GM12891 (cell line): ENCODE results near the gene BLOC1S4.

Experiments
- PAX5 ChIP-seq: IDR thresholded peaks from 2 replicates; pipeline ENCODE4 v1.6.1; 2011; ENCODE audit warnings: low read length, moderate library complexity, mild to moderate bottlenecking; ENCODE audit not compliant: insufficient read depth, severe bottlenecking
- POLR2A ChIP-seq: IDR thresholded peaks from 2 replicates; pipeline ENCODE4 v1.6.1; 2011; ENCODE audit warnings: low read depth, low read length, control low read depth
- POLR2AphosphoS5 ChIP-seq: IDR thresholded peaks from 2 replicates; pipeline ENCODE4 v1.6.1; 2011; ENCODE audit warnings: low read depth, low read length, control low read depth
- TAF1 ChIP-seq: IDR thresholded peaks from 2 replicates; pipeline ENCODE4 v1.6.1; 2011; ENCODE audit warnings: low read depth, low read length, control low read depth

DNA sequence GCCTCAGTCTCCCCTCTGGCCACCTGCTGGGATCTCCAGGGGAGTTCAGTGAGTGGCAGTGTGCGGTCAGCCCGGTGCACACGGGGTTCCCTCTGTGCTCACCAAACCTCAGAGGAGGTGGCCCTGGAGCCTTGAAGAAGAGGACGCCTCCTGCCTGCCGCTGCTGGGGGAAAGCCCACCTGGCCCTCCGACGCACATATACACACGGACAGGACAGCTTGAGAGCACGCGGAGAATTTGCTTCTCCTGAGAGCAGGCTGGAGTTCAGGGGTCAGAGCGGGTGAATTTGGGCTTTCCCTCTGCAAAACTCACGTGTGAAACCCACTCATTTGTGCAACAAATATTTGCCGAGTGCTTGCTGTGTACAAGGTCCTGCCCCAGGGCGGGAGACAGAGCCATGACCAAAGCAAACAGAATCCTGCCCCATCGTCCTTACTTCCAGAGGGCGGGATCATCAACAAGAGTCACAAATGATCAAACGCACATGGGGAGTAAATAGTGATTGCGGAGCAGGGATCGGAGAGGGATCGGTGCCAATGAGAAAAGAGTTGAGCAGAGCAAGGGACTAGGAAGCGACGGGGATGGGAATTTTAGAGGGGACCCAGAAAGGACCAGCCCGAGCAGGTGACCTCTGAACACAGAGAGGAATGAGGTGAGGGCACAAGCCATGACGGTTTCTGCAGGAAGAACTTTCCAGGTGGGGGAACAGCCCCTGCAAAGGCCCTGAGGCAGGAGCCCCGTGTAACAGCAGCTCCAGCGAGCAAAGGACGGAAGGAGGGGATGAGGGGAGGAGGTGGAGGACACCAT, 17.6 kb downstream of the BLOC1S4 start:
- TF ChIP-seq POLR2A (no peak), PAX5 (no peak), POLR2AphosphoS5 (no peak), TAF1 (no peak)
